Left ventricle myocardium superior (tissue), 1 donor: ENCODE results near the gene TREML4. TPM values are rescaled to one million over a fixed set of nuclear protein-coding genes. Genes with fewer than 3 reads are reported as not detected.
"Not testable (repeated sequence)": the region's sequence is repeated elsewhere in the genome, so short reads cannot be mapped to it uniquely, and the experiment has no call there.

Experiments
- ATAC-seq: fragments of 200-7000 bp; cut with Tn5 transposase; one replicate; pipeline ENCODE4 v1.9.1; 2020; ENCODE audit warnings: mild to moderate bottlenecking, moderate library complexity
- DNase-seq: peaks from one replicate; pipeline ENCODE4 v3.0.0-alpha.2; 2020
- intact Hi-C: fragments of 100-400 bp; cut with micrococcal nuclease; formaldehyde crosslinking; loops from one replicate; pipeline ENCODE4 v1.11.0; 2022
- total RNA-seq: library from RNA; stranded (reverse); fragmentation: NEBNext Ultra II Directional; extraction: Animal tissue kit (Norgen Biotek cat#: 25700); gene quantifications from one replicate; pipeline ENCODE4 v1.2.1, GENCODE V29; 2021
- donor health status: DM: no; HTN: yes; CAD: no; lungs with severe emphysema.

Gene TREML4
- total RNA-seq, 1 donor from 2014 or later = not detected

DNA sequence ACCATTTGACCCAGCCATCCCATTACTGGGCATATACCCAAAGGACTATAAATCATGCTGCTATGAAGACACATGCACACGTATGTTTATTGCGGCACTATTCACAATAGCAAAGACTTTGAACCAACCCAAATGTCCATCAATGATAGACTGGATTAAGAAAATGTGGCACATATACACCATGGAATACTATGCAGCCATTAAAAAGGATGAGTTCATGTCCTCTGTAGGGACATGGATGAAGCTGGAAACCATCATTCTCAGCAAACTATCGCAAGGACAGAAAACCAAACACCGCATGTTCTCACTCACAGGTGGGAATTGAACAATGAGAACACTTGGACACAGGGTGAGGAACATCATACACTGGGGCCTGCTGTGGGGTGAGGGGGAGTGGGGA is 18.4 kb downstream of the TREML4 start:
- intact Hi-C loops, ATAC-seq, DNase-seq: not testable (repeated sequence)

DNA sequence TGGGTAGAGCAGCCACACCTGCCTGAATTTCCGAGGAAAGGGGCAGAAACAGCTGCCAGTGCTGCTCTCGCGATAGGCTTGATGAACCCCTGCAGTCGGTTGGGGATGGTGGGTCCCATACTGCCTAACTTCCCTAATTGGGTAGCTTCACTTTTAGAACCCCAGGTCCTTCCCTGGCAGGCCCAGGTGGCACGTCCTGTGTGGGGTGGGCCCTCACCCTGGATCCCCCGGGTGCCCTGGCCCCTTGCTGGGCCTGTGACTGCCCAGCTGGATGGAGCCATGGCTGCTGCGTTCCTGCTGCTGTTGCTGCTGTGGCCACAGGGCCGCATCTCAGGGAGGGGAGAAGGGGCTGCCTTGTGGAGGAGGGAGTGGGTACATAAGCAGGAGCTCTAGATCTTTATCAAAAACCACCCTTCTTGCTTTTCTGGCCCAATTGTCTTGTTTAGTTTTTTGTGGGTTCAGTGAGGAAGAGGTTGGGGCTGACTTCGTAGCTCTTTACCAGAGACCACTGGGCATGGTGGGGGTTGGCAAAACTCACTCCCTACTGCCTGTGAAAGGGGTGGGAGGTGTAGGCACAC is 19.2 kb downstream of the TREML4 start:
- ATAC-seq (no peak), DNase-seq (no peak)
- intact Hi-C loops = no loop called here

DNA sequence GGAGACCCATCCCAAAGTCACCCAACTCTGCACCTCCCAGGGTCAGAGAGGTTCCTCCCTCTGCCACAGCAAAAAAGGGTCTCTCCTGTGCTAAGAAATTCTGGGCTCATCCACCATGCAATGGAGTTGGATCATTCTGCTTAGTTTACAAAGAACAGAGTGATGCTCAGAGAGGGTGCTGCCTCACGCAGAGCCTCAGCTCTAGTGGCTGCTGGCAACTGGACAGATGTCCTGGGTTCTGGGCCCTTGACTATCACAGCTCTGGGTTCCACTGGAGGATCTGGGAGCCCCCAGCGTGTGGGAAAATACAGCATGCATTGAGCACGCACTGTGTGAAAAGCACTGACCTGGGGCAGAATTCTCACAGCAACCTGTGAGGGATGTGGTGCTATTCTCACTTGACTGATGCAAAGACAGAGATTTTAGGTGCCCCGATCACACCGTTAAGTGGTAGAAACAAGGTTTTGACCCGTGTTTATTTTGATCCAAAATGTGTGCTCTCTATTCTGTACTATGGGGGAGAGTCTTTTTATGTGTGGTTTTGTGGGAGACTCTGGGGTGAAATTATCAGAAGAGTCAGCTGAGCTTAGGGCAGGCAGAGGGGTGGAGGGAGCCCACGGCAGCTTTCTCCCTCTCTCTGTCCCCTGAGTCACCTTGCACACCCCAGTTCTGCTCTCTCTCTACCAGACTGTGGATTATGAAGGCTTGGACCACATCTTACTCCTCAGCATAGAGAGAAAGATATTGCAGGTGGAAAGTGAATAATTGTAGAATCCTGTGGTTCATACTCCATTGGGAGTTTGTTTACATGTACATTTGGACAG is 19.9 kb downstream of the TREML4 start:
- intact Hi-C loops = no loop called here
- DNase-seq = no peak
- ATAC-seq = no peak

DNA sequence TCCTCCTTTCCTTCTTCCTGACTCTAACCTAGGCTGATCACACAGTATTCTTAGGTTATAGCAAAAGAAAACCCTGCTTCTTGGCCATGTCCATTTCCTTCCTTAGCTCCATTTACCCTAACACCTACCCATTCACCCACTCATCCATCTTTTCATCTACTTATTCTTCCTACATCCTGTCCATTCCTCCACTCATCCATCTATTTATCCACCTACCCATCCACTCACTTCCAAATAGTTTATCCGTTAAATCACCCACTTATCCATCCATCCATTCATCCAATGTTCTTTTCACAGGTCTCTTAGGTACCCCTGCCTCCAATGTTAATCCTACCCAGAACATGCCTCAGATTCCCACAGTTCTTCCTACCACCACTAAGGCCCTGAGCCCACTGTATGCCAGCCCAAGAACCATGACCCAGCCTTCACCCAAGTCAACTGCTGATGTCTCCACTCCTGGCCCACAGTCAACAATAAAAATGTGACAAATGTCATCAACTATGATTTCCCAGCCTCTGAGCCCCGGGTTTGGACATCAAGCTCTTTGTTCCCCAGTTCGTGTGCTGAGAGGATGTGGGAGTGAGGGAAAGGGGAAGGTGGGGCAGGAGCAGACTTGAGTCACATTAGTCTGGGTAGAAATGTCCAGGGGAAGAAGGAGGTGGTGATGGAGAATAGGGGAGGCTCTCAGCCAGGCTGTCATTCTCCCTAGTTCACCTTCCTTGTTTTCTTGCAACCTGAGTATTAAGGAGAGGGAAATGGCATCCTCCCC is 24.4 kb downstream of the TREML4 start:
- intact Hi-C loops = no loop called here
- DNase-seq (no peak), ATAC-seq (no peak)

DNA sequence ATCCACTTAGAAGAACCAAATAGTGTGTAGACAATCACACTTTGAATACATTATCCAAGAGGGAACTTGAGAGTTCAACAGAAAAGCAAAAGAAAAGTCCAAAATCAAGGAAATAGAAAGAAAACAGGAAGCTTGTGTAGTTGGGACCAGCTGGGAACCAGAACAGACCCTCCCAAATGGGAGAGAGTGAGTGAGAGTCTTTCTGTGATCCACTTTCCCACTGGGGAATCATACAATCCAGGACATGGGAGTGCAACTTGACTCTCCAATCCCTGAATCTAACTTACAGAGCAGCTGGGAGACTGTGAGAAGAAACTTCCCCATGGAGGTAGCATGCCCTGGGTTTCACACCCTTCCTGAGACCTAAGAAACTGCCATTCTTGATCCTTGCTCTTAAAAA is 27.0 kb downstream of the TREML4 start:
- intact Hi-C loops = no loop called here
- no peak for DNase-seq
- no peak for ATAC-seq

DNA sequence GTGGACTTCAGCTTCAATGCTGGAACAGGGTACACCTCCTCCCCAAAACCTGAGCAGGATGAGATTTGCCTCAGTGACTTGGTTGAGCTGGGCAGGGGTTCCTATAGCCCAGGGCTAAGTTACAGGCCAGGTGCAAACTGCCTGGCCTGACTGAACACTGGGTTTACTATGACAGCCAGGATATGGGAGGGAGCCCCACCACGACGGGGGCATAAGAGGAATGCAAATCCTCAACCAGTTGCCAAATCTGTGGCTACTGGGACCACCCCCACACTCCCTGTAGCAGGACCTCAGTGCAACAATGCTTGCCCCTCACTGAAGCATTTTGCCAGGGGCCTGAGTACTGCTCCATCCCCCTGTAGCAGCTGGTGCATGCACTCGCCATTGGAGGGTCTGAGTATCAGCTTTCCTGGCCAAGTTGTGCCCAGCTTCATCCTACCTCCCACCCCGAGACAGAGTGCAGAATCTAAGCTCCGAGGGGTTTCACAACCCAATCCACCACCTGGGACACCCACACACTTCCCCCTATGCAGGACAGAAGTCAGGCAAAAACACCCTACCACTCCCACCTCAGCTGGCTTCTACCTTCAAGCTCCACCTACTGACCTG is 27.6 kb downstream of the TREML4 start:
- intact Hi-C loops = no loop called here
- ATAC-seq = no peak

DNA sequence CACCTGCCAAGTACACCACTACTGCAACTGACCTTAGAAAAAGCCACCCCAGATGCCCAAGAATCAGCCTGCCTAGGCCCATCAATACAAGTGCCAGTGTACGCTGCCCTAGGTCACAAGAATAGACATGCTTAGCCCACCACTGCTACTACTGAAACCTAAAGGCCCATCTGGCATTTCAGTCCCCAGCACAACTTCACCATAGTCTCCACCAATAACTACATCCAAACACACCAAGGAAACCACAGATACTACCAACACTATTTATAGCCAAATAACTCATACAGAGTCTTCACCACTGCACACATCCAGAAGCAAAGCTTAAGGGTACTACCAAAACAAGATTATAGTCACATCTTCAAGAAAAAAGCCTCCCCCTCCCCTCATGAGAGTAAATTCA is 28.2 kb downstream of the TREML4 start:
- ATAC-seq (no peak), DNase-seq (no peak)

More for the DNA sequence above, 27.6 kb downstream of the TREML4 start:
- no peak for DNase-seq

DNA sequence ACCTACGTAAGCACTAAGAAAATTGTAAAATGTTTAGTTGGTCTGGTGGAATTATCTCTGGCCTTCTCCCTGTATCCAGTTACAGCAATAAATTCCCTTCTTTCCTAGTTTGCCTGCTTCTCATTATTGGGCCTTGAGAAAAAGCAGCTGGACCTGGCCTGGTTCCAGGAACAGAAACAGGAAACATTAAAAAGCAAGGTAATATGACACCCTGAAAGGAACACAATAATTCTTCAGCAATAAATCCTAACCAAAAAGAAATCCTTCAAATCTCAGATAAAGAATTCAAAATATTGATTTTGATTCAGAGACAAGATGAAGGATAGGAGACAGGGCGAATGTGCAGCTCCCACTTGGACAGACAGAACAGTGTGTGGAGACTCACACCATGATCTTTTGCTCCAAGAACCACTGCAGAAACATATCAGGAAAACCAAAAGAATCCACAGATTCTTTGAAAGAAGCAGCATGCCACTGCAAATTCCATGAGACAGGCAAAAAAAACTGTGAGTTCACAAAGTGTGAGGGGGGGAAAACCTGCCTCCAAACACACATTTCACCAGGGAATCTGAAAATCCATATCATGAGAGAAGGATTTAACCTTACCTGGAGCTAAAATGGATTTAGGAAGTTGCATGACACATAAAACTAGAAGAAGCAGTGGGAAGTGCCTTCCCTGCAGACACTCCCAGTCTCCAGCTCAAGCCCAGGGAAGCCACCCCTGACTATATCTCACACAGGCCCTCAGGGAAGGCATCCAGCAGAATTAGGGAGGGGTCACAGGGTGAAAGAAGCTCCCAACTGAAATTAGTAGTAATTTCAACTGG is 29.4 kb downstream of the TREML4 start:
- DNase-seq (no peak), ATAC-seq (peak; percentile 48)
- intact Hi-C loops = no loop called here

More for the DNA sequence above, 28.2 kb downstream of the TREML4 start:
- intact Hi-C loops = no loop called here

DNA sequence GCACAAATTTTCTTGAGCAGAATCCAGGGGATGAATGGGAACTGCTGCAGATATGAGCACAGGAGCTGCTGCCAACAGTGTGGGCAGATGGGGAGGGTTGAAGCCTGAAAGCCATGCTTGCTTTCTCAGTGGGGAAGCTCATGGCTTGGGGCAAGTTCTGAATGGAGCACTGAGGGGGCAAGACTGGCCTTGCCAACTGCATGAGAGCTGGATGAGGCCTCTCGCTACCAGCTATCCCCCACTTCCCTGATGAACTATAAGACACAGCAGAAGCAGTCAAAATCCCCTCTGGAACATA is 30.0 kb downstream of the TREML4 start:
- intact Hi-C loops = no loop called here
- DNase-seq = no peak
- no peak for ATAC-seq

DNA sequence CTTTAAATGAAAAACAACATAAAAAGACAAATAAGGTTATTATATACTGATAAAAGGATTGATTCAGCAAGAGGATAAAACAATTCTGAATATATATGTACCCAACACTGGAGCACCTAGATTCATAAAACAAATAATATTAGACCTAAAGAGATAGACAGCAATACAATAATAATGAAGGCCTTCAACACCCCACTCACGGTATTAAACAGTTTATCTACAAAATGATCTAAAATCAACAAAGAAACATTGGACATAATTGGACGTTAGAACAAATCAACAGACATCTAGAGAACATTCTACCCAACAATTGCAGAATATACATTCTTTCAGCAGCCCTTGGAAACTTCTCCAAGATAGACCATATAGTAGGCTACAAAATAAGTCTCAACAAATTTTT is 34.3 kb downstream of the TREML4 start:
- no peak for ATAC-seq
- intact Hi-C loops = no loop called here
- no peak for DNase-seq

DNA sequence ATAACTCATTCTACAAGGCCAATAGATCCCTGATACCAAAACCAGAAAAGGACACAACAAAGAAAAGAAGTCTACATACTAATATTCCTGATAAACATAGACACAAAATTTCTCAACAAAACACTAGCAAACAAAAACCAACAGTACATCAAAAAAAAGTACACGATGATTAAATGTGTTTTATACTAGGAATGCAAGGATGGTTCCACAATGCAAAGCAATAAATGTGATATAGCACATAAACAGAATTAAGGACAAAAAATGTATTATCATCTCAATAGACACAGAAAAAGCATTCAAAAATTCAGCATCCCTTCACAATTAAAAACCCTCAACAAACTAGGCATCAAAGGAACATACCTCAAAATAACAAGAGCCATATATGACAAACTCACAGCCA is 35.1 kb downstream of the TREML4 start:
- ATAC-seq (no peak), DNase-seq (no peak)
- intact Hi-C loops = no loop called here

DNA sequence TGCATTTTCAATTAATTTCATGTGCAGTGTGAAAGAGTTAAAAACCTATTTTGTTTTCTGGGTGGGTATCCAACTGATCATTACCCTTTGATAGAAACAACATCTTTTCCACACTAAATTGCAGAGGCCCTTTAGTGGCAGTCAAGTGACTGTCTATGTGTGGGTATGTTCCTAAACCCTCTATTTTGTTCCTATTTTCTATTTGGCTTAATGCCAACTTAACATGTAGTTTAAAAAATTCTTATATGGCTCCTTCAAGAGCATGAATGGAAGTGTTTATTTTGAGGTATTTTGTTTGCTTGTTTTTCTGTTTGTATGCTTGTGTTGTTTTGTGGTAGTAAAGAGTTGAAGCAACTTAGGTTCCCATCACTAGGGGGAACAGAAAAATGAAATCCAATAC is 38.4 kb downstream of the TREML4 start:
- intact Hi-C loops = no loop called here
- ATAC-seq (no peak), DNase-seq (no peak)

DNA sequence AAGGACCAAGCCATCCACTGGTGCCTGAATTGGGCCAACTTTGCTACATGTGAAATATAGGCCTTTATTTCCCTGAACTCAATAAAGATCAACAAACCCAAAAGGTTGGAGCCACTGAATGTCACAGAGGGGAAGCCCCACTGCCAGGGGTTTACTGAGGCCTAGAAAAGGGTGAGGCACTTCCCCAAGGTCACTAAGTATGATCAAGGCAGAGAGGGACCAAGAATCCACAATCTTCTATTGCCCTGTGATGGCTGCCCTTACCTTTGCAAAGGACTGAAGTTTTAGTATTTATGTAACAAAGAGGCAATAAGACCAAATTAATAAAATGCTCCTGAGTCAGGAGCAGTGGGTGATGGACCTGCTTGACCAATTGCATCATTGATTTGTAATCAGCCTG is 40.3 kb downstream of the TREML4 start:
- DNase-seq (no peak), ATAC-seq (no peak)
- intact Hi-C loops = no loop called here

DNA sequence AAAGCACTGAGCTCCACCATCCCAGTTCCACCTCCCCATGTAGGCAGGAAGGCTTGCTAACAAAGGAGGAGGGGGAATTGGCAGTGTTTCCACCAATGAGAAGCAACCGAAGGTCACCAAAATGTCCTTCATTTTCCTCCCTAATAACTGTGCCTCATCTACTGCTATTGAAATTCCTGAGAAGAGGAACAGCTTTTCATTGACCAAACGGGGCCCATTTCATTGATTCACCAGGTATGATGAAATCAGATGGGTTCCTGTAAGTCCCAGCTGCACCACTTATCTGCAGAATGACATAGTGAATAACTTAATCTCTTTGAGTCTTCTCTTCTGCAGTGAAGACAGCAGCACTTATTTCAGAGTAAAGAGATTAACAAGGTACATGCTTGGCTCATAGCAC is 41.0 kb downstream of the TREML4 start:
- DNase-seq (no peak), ATAC-seq (no peak)
- intact Hi-C loops = no loop called here

DNA sequence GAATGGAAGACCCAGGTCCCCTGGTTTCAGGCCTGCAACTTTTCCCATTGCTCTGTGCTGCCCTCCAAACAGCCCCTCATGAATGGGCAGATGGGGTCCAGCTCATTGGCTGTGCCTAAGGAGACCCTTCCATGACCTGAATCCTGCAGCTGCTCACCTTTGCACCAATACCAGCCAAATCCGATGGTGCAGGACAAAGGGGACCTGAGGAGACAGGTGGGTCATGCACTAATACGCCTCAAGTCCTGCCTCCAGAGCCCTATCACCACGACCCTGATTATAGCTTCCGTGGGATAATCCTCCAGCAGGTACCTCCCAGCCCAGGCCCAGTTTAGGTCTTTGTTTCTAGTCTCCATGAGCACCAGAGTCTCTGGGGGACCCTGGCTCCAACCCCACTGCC is 41.6 kb downstream of the TREML4 start:
- ATAC-seq = no peak
- intact Hi-C loops = no loop called here
- no peak for DNase-seq

DNA sequence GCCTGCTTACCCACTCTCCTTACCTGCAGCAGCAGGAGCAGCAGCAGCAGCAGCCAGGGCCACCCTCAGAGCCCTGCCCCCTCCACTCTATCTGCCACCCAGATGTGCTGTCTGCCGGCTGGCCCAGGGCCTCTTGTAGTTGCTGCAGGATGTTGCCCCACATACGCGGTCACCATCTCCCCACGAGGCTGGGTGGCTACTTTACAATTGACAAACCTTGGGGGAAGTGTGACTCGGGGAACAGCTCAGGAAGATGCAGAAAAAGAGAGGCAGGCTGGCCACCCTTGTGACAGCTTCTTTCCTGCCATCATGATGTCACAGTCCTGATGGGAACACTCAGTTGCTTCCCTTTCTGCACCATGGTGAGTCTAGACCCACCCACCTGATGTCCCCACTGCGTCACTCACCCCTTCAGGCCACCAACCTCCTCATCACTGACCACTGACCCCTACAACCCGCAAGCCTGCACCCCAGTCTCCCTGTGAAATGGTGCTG is 43.8 kb downstream of the TREML4 start:
- ATAC-seq = peak; percentile 74
- intact Hi-C loops = no loop called here
- peak; percentile 50 for DNase-seq

DNA sequence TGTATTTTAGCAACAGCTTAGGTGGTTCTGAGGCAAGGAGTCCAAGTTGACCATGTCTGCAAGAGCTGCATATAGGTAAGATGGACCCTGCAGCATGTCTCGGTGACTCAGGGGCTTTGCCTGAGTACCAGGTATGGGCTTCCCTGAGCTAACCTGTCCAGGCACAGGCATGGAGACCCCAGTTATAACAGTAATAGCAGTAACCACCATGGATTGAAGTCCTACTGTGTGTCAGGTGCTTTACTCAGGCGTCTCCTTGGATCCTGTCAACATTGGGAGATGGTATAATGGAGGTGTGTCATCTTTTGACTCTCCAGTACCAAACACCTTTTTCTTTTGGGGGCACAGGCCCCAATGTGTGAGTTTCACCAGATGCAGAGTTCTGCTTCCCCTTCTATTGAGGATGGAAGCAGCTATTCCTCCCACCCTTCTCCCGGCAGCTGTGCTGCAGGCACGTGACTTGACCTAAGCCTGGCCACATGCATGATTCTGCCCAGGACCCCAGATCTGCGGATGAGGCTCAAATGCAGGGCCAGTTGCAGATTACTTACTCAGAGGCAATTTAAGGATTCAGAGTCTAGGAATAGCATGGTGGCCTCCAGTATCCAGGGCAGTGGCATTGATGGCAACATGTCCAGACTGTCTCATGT is 44.6 kb downstream of the TREML4 start:
- no peak for ATAC-seq
- intact Hi-C loops = no loop called here

DNA sequence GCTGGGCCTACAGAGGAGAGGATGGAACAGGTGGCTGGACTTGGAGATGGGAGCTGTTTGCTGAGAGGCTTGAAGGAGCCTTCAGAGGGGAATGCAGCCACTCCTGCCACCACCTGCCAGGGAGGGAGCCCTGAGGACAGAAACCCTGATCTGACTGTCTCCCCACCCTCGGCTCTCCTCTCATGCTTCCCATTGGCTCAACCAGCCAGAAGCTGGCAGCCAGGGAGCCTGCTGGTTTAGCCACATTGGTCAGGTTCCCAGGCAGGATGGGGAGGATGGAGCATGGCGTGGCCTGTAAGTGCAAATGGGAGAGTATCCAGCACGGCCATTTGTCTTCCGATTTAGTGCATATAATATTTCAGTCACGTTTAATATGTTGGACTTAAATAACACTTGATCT is 45.6 kb downstream of the TREML4 start:
- intact Hi-C loops = no loop called here
- no peak for DNase-seq
- no peak for ATAC-seq

More for the DNA sequence above, 44.6 kb downstream of the TREML4 start:
- DNase-seq = no peak

DNA sequence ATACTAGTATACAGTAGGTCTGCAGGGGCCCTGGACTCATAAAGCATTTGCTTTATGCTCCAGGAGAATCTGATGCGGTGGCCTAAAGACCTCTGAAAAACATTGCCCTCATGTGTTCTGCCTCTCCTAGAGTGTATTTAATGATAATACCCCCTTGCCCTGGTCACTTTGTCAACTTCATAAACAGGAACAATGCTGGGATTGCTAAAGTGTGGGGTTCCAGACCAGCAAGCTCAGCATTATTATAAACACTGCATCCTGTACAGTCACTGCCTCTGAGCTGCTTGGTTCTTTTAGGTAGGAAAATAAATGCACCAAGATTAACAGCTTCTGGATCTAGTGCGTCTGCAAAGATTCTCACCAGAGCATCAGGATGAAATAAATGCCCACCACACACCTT is 46.1 kb downstream of the TREML4 start:
- no peak for DNase-seq
- ATAC-seq = no peak
- intact Hi-C loops = no loop called here
